Choroid plexus epithelial cell (primary cell): ENCODE measurements around the gene SERPING1.

Experiments
- DNase-seq: peaks from one replicate; pipeline ENCODE4 v3.0.0-alpha.2; 2010; ENCODE audit warnings: low read depth
- H3K4me3 ChIP-seq: 2 replicates; pipeline ENCODE4 v1.5.1; 2011; ENCODE audit warnings: low read depth, mild to moderate bottlenecking, control low read depth, low read length, moderate library complexity
- CTCF ChIP-seq: conservative IDR thresholded peaks from 2 replicates; pipeline ENCODE4 v1.5.1; 2011; ENCODE audit warnings: low read depth, mild to moderate bottlenecking, control low read depth, inconsistent platforms, low read length, moderate library complexity

SERPING1 gene

DNA sequence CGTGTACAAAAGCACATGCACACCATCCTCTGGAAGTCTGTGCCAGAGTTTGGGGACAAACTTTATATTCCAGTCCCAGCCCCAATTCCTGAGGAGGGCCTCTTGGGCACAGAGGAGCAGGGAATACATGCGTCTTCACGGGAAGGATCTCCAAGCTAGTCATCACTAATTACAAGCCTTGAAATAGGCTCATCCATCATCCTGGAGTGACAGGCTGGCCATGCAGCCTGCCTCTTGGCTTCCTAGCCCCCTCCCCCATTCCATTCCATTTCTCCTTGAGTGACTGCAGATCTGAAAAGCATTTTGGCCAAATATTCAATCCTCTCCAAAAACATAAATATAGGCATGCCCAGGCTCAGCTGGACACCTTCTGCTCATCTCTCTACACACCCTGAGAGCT lies 24.8 kb downstream of the SERPING1 start:
- no peak for DNase-seq
- no peak for TF ChIP-seq CTCF

DNA sequence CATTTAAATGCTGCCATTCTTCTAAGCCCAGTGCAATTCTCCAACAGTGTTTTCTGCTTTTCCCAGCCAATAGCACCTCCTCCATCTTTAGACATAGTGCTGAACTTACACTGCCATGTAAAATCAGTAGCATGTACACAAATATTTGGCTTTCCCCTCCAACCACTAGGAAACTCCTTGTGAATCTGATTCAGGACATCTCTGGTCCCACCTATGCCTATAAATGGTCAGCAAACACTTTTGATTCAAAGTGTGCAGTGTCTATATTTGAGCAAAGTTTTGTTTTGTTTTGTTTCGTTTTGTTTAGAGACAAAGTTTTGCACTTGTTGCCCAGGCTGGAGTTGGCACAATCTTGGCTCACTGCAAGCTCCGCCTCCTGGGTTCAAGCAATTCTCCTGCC lies 27.4 kb downstream of the SERPING1 start:
- no peak overlapping the region for H3K4me3 ChIP-seq
- TF ChIP-seq CTCF: no peak
- no peak for DNase-seq

More for the DNA sequence above, 24.8 kb downstream of the SERPING1 start:
- H3K4me3 ChIP-seq: no peak overlapping the region

DNA sequence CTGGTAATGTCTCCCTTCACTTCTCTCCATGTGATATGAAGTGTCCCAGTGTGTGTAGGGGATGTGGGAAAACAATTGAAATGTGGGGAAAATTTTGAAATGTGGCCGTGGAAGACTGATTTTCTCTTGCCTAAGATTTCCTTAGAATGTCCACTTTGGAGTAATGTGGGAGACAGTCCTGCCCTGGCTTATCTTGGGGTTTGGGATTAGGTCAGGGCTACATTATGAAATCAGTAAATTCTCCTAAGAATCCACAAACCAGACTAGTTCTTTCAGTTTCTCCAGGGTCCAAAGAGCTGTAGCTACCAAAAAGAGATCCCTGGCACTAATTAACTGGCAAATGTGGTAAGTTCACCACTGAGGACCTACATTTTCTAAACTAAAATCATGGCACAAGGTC lies 29.4 kb downstream of the SERPING1 start:
- DNase-seq: no peak
- no peak overlapping the region for H3K4me3 ChIP-seq
- no peak for TF ChIP-seq CTCF

DNA sequence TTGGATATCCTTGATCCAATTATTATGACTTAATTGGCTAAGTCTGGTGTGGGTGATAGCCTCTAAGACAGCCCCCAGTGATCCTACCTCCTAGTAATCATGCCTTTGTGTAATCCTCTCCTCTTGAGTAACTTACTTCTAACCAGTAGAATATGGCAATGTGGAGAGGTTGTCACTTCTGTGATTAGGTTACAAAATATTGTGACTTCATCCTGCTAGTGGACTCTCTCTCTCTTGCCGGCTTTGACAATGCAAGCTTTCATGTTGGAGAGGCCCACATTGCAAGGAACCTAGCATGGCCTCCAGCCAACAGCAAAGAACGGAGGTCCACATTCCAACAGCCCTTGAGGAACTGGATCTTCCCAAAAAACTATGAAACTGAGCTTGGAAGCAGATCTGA lies 32.7 kb downstream of the SERPING1 start:
- TF ChIP-seq CTCF: no peak
- DNase-seq: no peak
- H3K4me3 ChIP-seq: no peak overlapping the region

DNA sequence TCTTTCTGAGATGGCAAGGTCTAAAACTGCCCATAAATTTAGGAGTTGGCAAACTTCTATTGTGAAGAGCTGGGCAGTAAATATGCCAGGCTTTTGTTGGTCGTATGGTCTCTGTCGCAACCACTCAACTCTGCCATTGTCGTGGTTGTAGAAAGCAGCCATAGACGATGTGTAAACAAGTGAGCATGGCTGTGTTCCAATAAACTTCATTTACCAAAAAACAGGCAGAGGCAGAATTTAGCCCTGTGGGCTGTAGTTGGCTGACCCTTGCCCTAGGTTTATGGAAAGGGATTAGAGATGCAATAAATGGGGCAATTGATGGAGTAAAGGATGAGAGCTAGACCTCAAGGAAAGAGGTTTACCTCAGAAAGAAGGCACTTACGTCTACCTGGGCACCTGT lies 34.6 kb downstream of the SERPING1 start:
- H3K4me3 ChIP-seq: no peak overlapping the region
- no peak for TF ChIP-seq CTCF
- no peak for DNase-seq

- H3K4me3 ChIP-seq: no peak overlapping the region
- TF ChIP-seq CTCF: no peak
- no peak for DNase-seq
Measured at GRCh38 chr11:57633394-57634070, 36.0 kb downstream of the SERPING1 start.

- DNase-seq: no peak
- no peak overlapping the region for H3K4me3 ChIP-seq
- TF ChIP-seq CTCF: no peak
Measured at GRCh38 chr11:57634311-57634710, 36.8 kb downstream of the SERPING1 start.
